Colonic mucosa (tissue), 4 donors: ENCODE data around the gene ADAM12. TPM values are rescaled to one million over a fixed set of nuclear protein-coding genes. Genes with fewer than 3 reads are reported as not detected.

ENCODE experiments used
- DNase-seq: peaks from one replicate; pipeline ENCODE4 v3.0.0-alpha.2; 2020
- H3K27ac ChIP-seq: fragments of 200-600 bp; one replicate; pipeline ENCODE4 v1.8.0; 2021
- H3K27me3 ChIP-seq: fragments of 200-600 bp; one replicate; pipeline ENCODE4 v1.8.0; 2021
- H3K36me3 ChIP-seq: fragments of 200-600 bp; one replicate; pipeline ENCODE4 v1.8.0; 2021
- H3K4me1 ChIP-seq: fragments of 200-600 bp; one replicate; pipeline ENCODE4 v1.8.0; 2021; ENCODE audit warnings: mild to moderate bottlenecking
- H3K4me3 ChIP-seq: fragments of 200-600 bp; one replicate; pipeline ENCODE4 v1.8.0; 2021
- H3K9ac ChIP-seq, 2 donors: one replicate each; pipeline ENCODE4 v1.7.0; 2013; ENCODE audit warnings: control low read depth in 2 of 2, low read depth in 2 of 2, low read length in 2 of 2
- H3K9me3 ChIP-seq: fragments of 200-600 bp; one replicate; pipeline ENCODE4 v1.8.0; 2021
- CTCF ChIP-seq: fragments of 200-600 bp; IDR thresholded peaks from one replicate; pipeline ENCODE4 v1.8.0; 2022; ENCODE audit warnings: antibody characterized with exemption, mild to moderate bottlenecking
- intact Hi-C: fragments of 100-400 bp; cut with DNase I; formaldehyde crosslinking; loops from one replicate; pipeline ENCODE4 v1.14.1; 2022
- total RNA-seq, 2 donors: library from RNA; stranded (reverse); fragmentation: NEBNext Ultra II Directional in 1 of 2; extraction: Animal tissue kit (Norgen Biotek cat#: 25700) in 1 of 2; gene quantifications; one replicate each; pipeline ENCODE4 v1.2.1, GENCODE V29; 2021
- donor health status: healthy.
- donor health status: DM: no; HTN: no; CAD: no.
- donor health status: DM: no; HTN: no; CAD: no.

The ADAM12 gene
- total RNA-seq = under 1 TPM; 0.30 to 0.64 TPM

- DNase-seq = no peak
- TF ChIP-seq CTCF = no peak
- no peaks in the 10 kb centered on the region for H3K4me1 ChIP-seq
- H3K4me3 ChIP-seq = peak within 1 kb of the TSS; percentile 30
- intact Hi-C loops = loop anchor here (5.0 to 10.0 kb wide), 2 partner anchors 117 to 406 kb away; no protein-coding TSS in a partner anchor
- no peaks in the 10 kb centered on the region for H3K36me3 ChIP-seq
- H3K9me3 ChIP-seq = no peaks in the 10 kb centered on the region
- no peak within 1 kb of the TSS for H3K27ac ChIP-seq
- H3K9ac ChIP-seq = no peak within 1 kb of the TSS
- peaks cover 18% of the 10 kb centered on the region for H3K27me3 ChIP-seq
Observed at GRCh38 chr10:126387931-126388911, at the start of gene ADAM12. Gene ADAM12 (minus strand): TSS chr10:126388477. CDS start chr10:126388145, 332 bp downstream.

- no peak overlapping the region for H3K4me3 ChIP-seq
- no peak overlapping the region for H3K9ac ChIP-seq
- H3K9me3 ChIP-seq = no peaks in the 10 kb centered on the region
- no peak for DNase-seq
- H3K4me1 ChIP-seq = no peaks in the 10 kb centered on the region
- no peak for TF ChIP-seq CTCF
- H3K27me3 ChIP-seq = no peaks in the 10 kb centered on the region
- intact Hi-C loops = no loop called here
- no peaks in the 10 kb centered on the region for H3K36me3 ChIP-seq
- no peak overlapping the region for H3K27ac ChIP-seq
Observed at GRCh38 chr10:126437635-126438406, 49.5 kb upstream of the ADAM12 start.

GRCh38 chr10:126434235-126434634 is 46.0 kb upstream of the ADAM12 start:
- Histone ChIP-seq H3K9me3 (no peaks in the 10 kb centered on the region), H3K4me1 (no peaks in the 10 kb centered on the region), H3K4me3 (no peak overlapping the region), H3K27me3 (no peaks in the 10 kb centered on the region), H3K27ac (no peak overlapping the region), H3K36me3 (no peaks in the 10 kb centered on the region), H3K9ac (no peak overlapping the region)
- intact Hi-C loops = no loop called here
- DNase-seq = no peak
- TF ChIP-seq CTCF = no peak

- no peaks in the 10 kb centered on the region for H3K9me3 ChIP-seq
- no peaks in the 10 kb centered on the region for H3K36me3 ChIP-seq
- TF ChIP-seq CTCF = no peak
- H3K27me3 ChIP-seq = no peaks in the 10 kb centered on the region
- H3K9ac ChIP-seq = no peak overlapping the region
- H3K4me3 ChIP-seq = no peak overlapping the region
- no peaks in the 10 kb centered on the region for H3K4me1 ChIP-seq
- intact Hi-C loops = no loop called here
- no peak for DNase-seq
- H3K27ac ChIP-seq = no peak overlapping the region
Observed at GRCh38 chr10:126433351-126433750, 45.1 kb upstream of the ADAM12 start.

GRCh38 chr10:126432507-126432906 is 44.2 kb upstream of the ADAM12 start:
- no peak for DNase-seq
- no peaks in the 10 kb centered on the region for H3K36me3 ChIP-seq
- no peaks in the 10 kb centered on the region for H3K9me3 ChIP-seq
- TF ChIP-seq CTCF = no peak
- H3K4me1 ChIP-seq = no peaks in the 10 kb centered on the region
- intact Hi-C loops = no loop called here
- no peaks in the 10 kb centered on the region for H3K27me3 ChIP-seq
- H3K27ac ChIP-seq = no peak overlapping the region
- no peak overlapping the region for H3K4me3 ChIP-seq
- no peak overlapping the region for H3K9ac ChIP-seq
